ENCODE data around the gene ADAMTS1. TPM values are rescaled to one million over a fixed set of nuclear protein-coding genes. Genes with fewer than 3 reads are reported as not detected.
A peak's percentile ranks its signal among the peaks of the same experiment; 100 is the strongest.

Gene ADAMTS1
- total RNA-seq, 2 experiments from 2014 or later: 1.2 to 1.4 TPM

DNA sequence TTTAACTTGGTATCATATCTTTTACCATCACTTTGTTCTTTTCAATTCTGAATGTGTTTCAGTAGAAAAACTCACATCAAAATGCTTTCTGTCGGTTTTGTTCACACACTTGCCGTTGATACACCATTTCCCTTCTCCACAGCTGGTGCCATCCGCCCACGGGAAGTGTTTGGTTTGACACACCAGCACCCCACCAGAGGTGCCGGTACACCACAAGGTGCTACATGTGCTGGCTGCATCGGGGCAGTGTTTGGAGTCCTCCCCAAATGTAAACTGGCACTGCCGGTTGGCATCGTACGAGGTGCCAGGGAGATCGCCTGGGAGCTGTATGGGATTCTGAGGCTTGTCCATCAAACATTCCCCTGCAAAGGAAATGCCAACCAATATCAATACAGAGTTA is 5.0 kb downstream of the ADAMTS1 start:
- Mint-ChIP-seq H3K27me3 (peaks cover 42% of the 10 kb centered on the region), H3K9me3 (no peaks in the 10 kb centered on the region), H3K4me1 (peaks cover 27% of the 10 kb centered on the region), H3K27ac (peak overlapping the region; percentile 30), H3K4me3 (peak overlapping the region; percentile 28), H3K36me3 (ENCODE audit: low read depth) (peaks cover 4% of the 10 kb centered on the region)
- CTCF ChIA-PET: no interaction called here
- POLR2A ChIA-PET: no interaction called here
- no peak for DNase-seq

DNA sequence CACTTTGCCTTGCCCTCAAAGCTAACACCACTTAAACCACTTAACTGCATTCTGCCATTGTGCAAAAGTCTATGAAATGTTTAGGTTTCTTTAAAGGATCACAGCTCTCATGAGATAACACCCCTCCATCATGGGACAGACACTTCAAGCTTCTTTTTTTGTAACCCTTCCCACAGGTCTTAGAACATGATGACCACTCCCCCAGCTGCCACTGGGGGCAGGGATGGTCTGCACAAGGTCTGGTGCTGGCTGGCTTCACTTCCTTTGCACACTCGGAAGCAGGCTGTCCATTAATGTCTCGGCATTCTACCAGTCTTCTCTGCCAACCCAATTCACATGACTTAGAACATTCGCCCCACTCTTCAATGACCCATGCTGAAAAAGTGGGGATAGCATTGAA is 7.7 kb downstream of the ADAMTS1 start:
- H3K4me3 Mint-ChIP-seq: no peak overlapping the region
- peaks cover 38% of the 10 kb centered on the region for H3K4me1 Mint-ChIP-seq
- peaks cover 17% of the 10 kb centered on the region for H3K27me3 Mint-ChIP-seq
- peaks cover 4% of the 10 kb centered on the region for H3K36me3 Mint-ChIP-seq (ENCODE audit: low read depth)
- H3K9me3 Mint-ChIP-seq: no peaks in the 10 kb centered on the region
- H3K27ac Mint-ChIP-seq: no peak overlapping the region
- ChIA-PET POLR2A (no interaction called here), CTCF (no interaction called here)
- DNase-seq: no peak

DNA sequence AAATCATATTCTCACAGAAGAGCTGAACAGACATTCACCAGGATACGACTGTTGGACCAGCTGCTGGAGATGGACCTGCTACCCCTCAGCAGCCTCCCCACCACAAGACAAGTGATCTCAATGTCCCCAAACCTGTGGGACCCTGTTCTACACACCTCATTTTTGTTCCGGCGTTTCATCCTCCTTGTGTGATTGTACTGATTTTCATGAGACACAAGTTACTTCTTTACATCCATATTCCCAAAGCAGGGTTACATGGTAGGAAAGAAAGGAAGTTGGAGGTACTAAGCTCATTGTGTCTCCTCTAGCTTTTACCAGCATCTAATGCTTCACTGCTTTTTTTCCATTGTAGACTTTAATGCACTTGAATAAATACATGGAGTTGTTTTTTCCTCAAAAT is 8.7 kb downstream of the ADAMTS1 start:
- no peak for DNase-seq
- Mint-ChIP-seq H3K36me3 (ENCODE audit: low read depth) (peaks cover 4% of the 10 kb centered on the region), H3K27me3 (peaks cover 13% of the 10 kb centered on the region), H3K27ac (no peak overlapping the region), H3K4me3 (no peak overlapping the region), H3K9me3 (no peaks in the 10 kb centered on the region), H3K4me1 (peaks cover 42% of the 10 kb centered on the region)
- POLR2A ChIA-PET: no interaction called here
- CTCF ChIA-PET: no interaction called here

DNA sequence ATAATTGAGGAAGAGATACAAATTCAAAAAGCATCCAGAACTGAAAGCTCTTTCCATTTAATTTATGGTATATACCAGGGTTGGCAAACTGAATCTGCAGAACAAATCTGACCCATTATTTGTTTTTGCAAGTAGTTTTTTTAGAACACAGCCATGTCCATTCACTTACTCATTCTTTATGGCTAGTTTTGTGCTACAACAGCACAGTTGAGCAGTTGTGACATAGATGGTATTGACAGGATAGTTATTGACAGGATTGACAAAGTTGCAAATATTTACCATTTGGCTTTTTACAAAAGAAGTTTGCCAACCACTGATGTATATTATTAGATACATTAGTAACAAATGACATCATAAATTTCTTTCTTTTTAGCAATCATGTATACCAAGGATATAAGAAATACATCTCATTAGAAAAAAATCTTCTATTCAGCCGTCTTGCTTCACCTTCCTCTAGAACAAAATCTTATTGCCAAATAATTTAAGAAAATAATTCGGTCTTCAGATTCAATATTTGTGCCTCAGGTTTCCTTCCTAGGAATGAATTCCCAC is 9.4 kb downstream of the ADAMTS1 start:
- H3K9me3 Mint-ChIP-seq: no peaks in the 10 kb centered on the region
- ChIA-PET CTCF (no interaction called here), POLR2A (no interaction called here)
- H3K36me3 Mint-ChIP-seq (ENCODE audit: low read depth): peaks cover 4% of the 10 kb centered on the region
- no peak overlapping the region for H3K27ac Mint-ChIP-seq
- no peak overlapping the region for H3K4me3 Mint-ChIP-seq
- peaks cover 42% of the 10 kb centered on the region for H3K4me1 Mint-ChIP-seq
- no peak for DNase-seq
- peaks cover 14% of the 10 kb centered on the region for H3K27me3 Mint-ChIP-seq

DNA sequence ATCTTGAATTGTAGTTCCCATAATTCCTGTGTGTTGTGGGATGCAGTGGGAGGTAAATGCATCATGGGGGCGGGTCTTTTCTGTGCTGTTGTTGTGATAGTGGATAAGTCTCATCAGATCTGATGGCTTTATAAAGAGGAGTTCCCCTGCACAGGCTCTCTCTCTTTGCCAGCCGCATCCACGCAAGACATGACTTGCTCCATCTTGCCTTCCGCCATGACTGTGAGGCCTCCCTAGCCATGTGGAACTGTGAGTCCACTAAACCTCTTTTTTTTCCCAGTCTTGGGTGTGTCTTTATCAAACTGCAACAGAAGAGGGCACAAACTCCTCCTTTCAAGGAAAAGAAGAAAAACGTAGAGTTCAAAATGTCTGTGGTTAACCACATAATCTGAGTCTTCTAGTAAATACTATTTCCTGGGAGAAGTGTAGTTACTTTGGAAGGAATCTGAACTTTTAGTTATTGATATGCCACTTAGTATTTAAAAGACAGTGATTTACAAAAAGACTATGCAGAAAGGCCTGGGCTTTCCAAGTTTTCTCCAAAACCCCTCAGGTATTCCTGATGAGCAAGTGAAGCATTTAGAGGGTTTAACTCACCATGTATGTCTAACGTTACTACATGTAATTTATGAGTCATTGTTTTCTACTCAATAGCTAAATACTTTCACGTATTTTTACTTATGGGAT is 10.0 kb downstream of the ADAMTS1 start:
- no peak overlapping the region for H3K4me3 Mint-ChIP-seq
- CTCF ChIA-PET: no interaction called here
- peaks cover 12% of the 10 kb centered on the region for H3K27me3 Mint-ChIP-seq
- H3K9me3 Mint-ChIP-seq: no peaks in the 10 kb centered on the region
- H3K27ac Mint-ChIP-seq: peak overlapping the region; percentile 44
- POLR2A ChIA-PET: no interaction called here
- no peak for DNase-seq
- H3K36me3 Mint-ChIP-seq (ENCODE audit: low read depth): no peaks in the 10 kb centered on the region
- H3K4me1 Mint-ChIP-seq: peaks cover 36% of the 10 kb centered on the region

DNA sequence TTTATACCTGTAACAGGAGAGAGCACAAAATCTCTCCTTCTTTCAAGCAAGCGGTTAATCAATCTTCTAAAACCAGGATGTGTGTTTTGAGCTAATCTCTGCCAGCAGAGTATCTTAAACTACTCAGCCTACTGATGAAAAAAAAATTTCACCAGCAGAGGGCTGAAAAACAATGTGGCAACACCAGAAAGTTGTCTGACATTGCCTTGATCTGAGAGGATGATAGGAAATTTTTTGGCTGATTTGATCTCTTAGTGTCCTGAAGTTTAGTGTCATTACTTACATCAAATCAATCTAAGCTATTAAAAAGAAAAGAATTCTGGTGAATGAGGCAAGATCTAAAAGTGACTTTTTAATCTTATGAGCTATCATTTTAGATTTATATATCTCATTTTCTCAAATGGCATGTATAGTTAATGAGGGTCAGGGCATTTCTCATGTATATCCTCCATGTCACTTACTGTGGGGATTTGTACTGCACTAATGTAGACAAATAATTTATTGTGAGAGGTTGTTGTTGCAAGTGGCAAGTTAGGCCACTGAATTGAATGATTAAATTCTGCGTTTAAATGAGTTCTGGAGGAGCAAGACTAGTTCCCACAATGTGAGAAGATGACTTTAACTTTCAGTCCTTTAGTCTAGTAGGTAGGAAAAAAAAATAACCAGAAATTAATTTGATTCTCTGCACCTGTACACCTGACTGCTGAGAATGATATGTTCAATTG is 10.9 kb downstream of the ADAMTS1 start:
- no peak for DNase-seq
- ChIA-PET CTCF (no interaction called here), POLR2A (no interaction called here)
- Mint-ChIP-seq H3K36me3 (ENCODE audit: low read depth) (no peaks in the 10 kb centered on the region), H3K4me3 (no peak overlapping the region), H3K27ac (no peak overlapping the region), H3K27me3 (peaks cover 9% of the 10 kb centered on the region), H3K9me3 (no peaks in the 10 kb centered on the region), H3K4me1 (peaks cover 32% of the 10 kb centered on the region)

DNA sequence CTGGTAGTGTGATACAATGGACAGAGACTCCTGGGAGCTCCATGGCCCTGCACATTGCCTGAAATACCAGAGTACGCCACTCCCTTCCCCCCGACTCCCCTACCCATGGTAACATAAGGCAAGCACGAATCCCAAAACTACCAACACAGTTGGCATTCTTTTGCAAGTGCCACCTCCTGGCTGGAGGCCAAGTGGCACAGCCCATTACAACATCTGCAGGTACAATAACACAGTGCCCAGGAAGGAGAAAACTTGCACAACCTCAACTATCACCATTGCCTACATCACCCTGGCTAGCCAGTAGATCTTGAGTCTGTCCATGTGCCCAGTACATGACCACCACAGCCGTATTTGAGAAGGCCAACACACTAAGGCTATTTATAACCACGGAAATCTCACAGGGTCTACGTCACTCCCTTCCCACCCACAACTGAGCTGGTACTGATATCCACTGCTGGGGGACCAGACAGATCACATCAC is 11.7 kb downstream of the ADAMTS1 start:
- POLR2A ChIA-PET: interaction anchor here (1.7 kb wide), 1 partner anchor 11 kb away, joined by 3 read pairs; the partner anchor contains the start of gene ADAMTS1
- Mint-ChIP-seq H3K27me3 (peaks cover 4% of the 10 kb centered on the region), H3K9me3 (no peaks in the 10 kb centered on the region), H3K4me1 (peaks cover 32% of the 10 kb centered on the region), H3K27ac (no peak overlapping the region), H3K36me3 (ENCODE audit: low read depth) (no peaks in the 10 kb centered on the region), H3K4me3 (no peak overlapping the region)
- no peak for DNase-seq
- CTCF ChIA-PET: no interaction called here

DNA sequence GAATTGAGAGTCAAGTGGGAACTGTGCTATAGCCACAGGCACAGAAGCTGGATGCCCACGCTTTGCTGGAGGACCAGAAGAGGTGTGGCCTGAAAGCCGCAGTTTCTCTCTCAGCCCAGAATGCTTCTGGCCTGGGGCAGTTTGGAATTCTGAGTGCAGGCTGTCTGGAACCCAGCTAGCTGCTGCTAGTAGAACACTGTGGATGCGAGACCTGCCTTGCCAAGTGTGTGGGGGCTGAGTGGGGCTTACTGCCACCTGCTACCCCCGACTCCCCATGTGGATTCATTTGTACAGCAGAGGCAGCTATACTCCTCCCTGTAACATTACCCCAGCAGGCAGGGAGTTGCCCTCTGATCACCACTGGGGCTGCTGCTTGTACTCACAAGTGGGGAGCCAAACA is 12.2 kb downstream of the ADAMTS1 start:
- POLR2A ChIA-PET: interaction anchor here (1.7 kb wide), 1 partner anchor 12 kb away, joined by 3 read pairs; the partner anchor contains the start of gene ADAMTS1
- H3K4me1 Mint-ChIP-seq: peaks cover 32% of the 10 kb centered on the region
- no peak overlapping the region for H3K4me3 Mint-ChIP-seq
- H3K27me3 Mint-ChIP-seq: peaks cover 4% of the 10 kb centered on the region
- no peak overlapping the region for H3K27ac Mint-ChIP-seq
- DNase-seq: no peak
- CTCF ChIA-PET: interaction anchor here (0.9 kb wide), 1 partner anchor 17 kb away, joined by 3 read pairs; no protein-coding TSS in a partner anchor
- no peaks in the 10 kb centered on the region for H3K36me3 Mint-ChIP-seq (ENCODE audit: low read depth)
- H3K9me3 Mint-ChIP-seq: no peaks in the 10 kb centered on the region

DNA sequence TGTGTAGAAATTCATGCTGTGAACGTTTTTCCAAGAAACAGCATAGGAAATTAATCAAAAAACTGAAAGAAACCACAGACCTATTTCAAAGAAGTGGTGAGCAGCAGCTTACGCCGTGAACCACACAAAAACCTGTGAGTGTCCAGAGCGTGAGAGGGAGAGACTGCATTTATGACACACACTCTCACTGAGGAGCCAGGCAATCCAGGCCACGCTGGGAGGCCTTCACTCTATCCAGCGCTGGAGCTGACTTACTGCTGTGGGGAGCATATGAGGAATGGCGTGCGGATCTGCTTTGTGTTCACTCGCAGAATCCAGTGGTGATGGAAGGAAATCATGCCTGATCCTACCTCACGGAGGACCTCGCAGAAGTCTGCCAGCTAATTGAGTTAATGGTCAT is 12.7 kb downstream of the ADAMTS1 start:
- ChIA-PET POLR2A (interaction anchor here (1.7 kb wide), 1 partner anchor 12 kb away, joined by 3 read pairs; the partner anchor contains the start of gene ADAMTS1), CTCF (interaction anchor here (0.9 kb wide), 1 partner anchor 17 kb away, joined by 3 read pairs; no protein-coding TSS in a partner anchor)
- no peak overlapping the region for H3K27ac Mint-ChIP-seq
- DNase-seq: no peak
- H3K36me3 Mint-ChIP-seq (ENCODE audit: low read depth): no peaks in the 10 kb centered on the region
- H3K4me3 Mint-ChIP-seq: peak overlapping the region; percentile 3
- no peaks in the 10 kb centered on the region for H3K9me3 Mint-ChIP-seq
- H3K4me1 Mint-ChIP-seq: peaks cover 32% of the 10 kb centered on the region
- peaks cover 4% of the 10 kb centered on the region for H3K27me3 Mint-ChIP-seq

DNA sequence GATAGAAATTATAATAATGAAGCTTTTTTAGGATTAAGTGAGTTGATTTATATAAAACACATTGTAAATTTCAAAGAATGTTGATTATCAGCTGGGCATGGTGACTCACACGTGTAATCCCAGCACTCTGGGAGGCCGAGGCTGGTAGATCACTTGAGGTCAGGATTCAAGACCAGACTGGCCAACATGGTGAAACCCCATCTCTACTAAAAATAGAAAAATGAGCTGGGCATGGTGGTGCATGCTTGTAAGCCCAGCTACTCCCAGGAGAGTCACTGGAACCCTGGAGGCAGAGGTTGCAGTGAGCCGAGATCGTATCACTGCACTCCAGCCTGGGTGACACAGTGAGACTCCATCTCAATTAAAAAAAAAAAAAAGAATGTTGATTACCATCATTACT is 18.4 kb downstream of the ADAMTS1 start:
- CTCF ChIA-PET: no interaction called here
- Mint-ChIP-seq H3K36me3 (ENCODE audit: low read depth) (no peaks in the 10 kb centered on the region), H3K27ac (no peak overlapping the region), H3K27me3 (peaks cover 4% of the 10 kb centered on the region), H3K4me1 (no peaks in the 10 kb centered on the region), H3K4me3 (no peak overlapping the region), H3K9me3 (no peaks in the 10 kb centered on the region)
- POLR2A ChIA-PET: no interaction called here
- no peak for DNase-seq

DNA sequence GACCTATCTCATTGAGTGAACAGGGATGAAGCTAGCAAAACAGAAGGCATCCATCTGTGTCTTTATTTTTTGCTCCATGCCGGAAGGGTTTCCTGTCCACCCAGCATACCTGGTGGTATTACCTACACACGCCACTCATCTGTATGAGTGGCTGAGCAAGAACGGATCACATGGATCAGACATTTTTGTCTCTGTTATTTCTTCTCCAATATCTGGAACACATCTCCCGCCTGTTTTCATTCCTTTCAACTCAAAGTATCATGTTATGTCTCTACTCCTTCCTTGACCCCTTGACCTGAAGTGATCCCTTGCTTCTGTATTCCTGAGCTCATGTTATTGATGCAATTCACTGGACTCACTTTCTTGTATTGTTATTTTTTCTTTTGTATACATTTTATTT is 24.7 kb downstream of the ADAMTS1 start:
- Mint-ChIP-seq H3K4me1 (no peaks in the 10 kb centered on the region), H3K27ac (no peak overlapping the region), H3K36me3 (ENCODE audit: low read depth) (no peaks in the 10 kb centered on the region), H3K4me3 (no peak overlapping the region), H3K9me3 (no peaks in the 10 kb centered on the region), H3K27me3 (peaks cover 1% of the 10 kb centered on the region)
- ChIA-PET POLR2A (no interaction called here), CTCF (no interaction called here)
- DNase-seq: no peak

DNA sequence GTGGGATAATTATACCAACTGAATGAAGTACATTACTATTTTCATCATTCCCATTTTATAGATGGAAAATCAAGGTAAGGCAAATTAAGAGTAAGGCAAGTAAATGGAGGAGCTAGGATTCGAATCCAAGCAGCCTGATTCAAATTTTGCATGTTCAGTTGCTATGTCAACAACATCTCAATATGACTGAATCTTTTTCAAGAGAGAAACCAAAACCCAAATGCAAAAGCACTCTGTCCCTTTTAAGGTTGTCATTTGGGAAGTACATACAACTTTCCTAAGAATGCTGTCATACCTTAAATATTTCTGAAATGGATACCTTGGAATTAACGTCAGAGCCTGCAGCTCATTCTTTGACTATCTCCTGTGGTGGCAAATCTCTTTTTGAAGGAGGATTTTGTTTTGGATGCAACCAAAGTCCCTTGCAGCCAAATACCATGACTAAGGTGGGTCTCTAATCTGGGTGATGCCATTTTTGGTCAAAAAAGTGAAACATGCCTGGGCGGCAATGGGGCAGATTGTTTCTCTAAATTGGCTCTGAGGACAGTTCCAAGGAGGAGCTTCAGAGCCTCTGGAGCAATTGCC is 25.4 kb downstream of the ADAMTS1 start:
- no peak for DNase-seq
- Mint-ChIP-seq H3K4me3 (no peak overlapping the region), H3K4me1 (no peaks in the 10 kb centered on the region), H3K36me3 (ENCODE audit: low read depth) (no peaks in the 10 kb centered on the region), H3K27me3 (peaks cover 1% of the 10 kb centered on the region), H3K27ac (no peak overlapping the region), H3K9me3 (no peaks in the 10 kb centered on the region)
- ChIA-PET CTCF (no interaction called here), POLR2A (no interaction called here)

DNA sequence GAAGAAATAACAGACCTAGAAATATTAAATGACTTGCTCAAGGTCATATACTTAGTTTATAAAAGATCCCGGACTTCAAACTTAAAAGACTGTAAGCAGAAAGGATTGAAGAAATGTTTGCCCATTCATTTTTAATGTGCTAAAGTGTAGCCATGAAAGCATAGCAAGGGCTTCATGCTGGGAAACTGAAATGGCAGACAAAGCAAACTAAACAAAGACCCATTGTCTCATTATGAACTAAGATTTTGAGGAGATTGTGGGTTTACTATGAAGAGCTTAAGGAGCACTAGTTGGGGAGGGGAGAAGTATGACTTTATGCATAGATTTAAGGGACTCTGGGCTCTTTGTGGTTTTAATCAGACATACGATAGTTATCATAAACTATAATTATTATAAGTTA is 26.3 kb downstream of the ADAMTS1 start:
- Mint-ChIP-seq H3K9me3 (no peaks in the 10 kb centered on the region), H3K27ac (no peak overlapping the region), H3K36me3 (ENCODE audit: low read depth) (no peaks in the 10 kb centered on the region), H3K4me1 (no peaks in the 10 kb centered on the region), H3K27me3 (peaks cover 1% of the 10 kb centered on the region), H3K4me3 (no peak overlapping the region)
- POLR2A ChIA-PET: no interaction called here
- CTCF ChIA-PET: no interaction called here
- DNase-seq: no peak

Data from activated CD4-positive, alpha-beta memory T cell treated with anti-CD3 and anti-CD28 coated beads, Interleukin-2, amount 10 ng/mL, durations not matched to agents 7 days and 5 days (primary cell).